ENCODE results near the gene CNIH2.

Gene CNIH2

GRCh38 chr11:66282468-66283455 lies 4.8 kb downstream of the CNIH2 start:
- CTCF ChIA-PET: interaction anchor here (0.6 to 2.9 kb wide), 9 partner anchors 8 to 681 kb away, joined by 3 to 9 read pairs (median 3); partner anchors contain the start of genes RAB1B, SLC29A2 and TMEM151A
- TF ChIP-seq ARNT (IDR thresholded peaks at IDR 0.05) (no peak), FOXA1 (IDR thresholded peaks at IDR 0.05) (no peak), L3MBTL2 (conservative IDR thresholded peaks at IDR 0.05) (no peak), TARDBP (IDR thresholded peaks at IDR 0.05) (no peak), SP1 (IDR thresholded peaks at IDR 0.05) (no peak), ZNF384 (IDR thresholded peaks at IDR 0.05) (no peak), NFRKB (IDR thresholded peaks at IDR 0.05) (no peak), BHLHE40 (IDR thresholded peaks at IDR 0.05; ENCODE audit: borderline replicate concordance) (no peak), CTBP1 (IDR thresholded peaks at IDR 0.05; ENCODE audit: borderline replicate concordance) (no peak), HDGF (IDR thresholded peaks at IDR 0.05; ENCODE audit: borderline replicate concordance) (no peak), LEF1 (IDR thresholded peaks at IDR 0.05; ENCODE audit: borderline replicate concordance) (no peak), FOXM1 (IDR thresholded peaks at IDR 0.05; ENCODE audit: borderline replicate concordance) (no peak), FOXK2 (IDR thresholded peaks at IDR 0.05) (no peak), ELF4 (IDR thresholded peaks at IDR 0.05) (no peak), SUZ12 (IDR thresholded peaks at IDR 0.05) (no peak), PKNOX1 (IDR thresholded peaks at IDR 0.05) (no peak)
- POLR2A ChIA-PET: interaction anchor here (1.0 to 1.6 kb wide), 2 partner anchors 10 to 15 kb away, joined by 3 to 5 read pairs; no protein-coding TSS in a partner anchor
- DNase-seq (ENCODE audit: extremely low spot score): peak; percentile 97

GRCh38 chr11:66283461-66284105 lies 5.6 kb downstream of the CNIH2 start:
- no peak for DNase-seq (ENCODE audit: extremely low spot score)
- TF ChIP-seq PKNOX1 (IDR thresholded peaks at IDR 0.05) (no peak), FOXM1 (IDR thresholded peaks at IDR 0.05; ENCODE audit: borderline replicate concordance) (no peak)
- POLR2A ChIA-PET: interaction anchor here (1.4 kb wide), 1 partner anchor 15 kb away, joined by 4 read pairs; the partner anchor contains the start of gene RAB1B
- CTCF ChIA-PET: interaction anchor here (0.9 to 2.9 kb wide), 5 partner anchors 7 to 88 kb away, joined by 3 to 9 read pairs (median 4); partner anchors contain the start of genes SLC29A2 and TMEM151A

GRCh38 chr11:66284526-66285078 lies 6.6 kb downstream of the CNIH2 start:
- no peak for DNase-seq (ENCODE audit: extremely low spot score)
- POLR2A ChIA-PET: interaction anchor here (1.4 kb wide), 1 partner anchor 16 kb away, joined by 4 read pairs; the partner anchor contains the start of gene RAB1B
- CTCF ChIA-PET: interaction anchor here (2.9 kb wide), 1 partner anchor 28 kb away, joined by 9 read pairs; no protein-coding TSS in a partner anchor
- TF ChIP-seq HDGF (IDR thresholded peaks at IDR 0.05; ENCODE audit: borderline replicate concordance) (no peak), ARNT (IDR thresholded peaks at IDR 0.05) (no peak), TARDBP (IDR thresholded peaks at IDR 0.05) (no peak), LEF1 (IDR thresholded peaks at IDR 0.05; ENCODE audit: borderline replicate concordance) (no peak), SUZ12 (IDR thresholded peaks at IDR 0.05) (no peak), CTBP1 (IDR thresholded peaks at IDR 0.05; ENCODE audit: borderline replicate concordance) (no peak), PKNOX1 (IDR thresholded peaks at IDR 0.05) (no peak), FOXK2 (IDR thresholded peaks at IDR 0.05) (no peak), BHLHE40 (IDR thresholded peaks at IDR 0.05; ENCODE audit: borderline replicate concordance) (no peak), L3MBTL2 (conservative IDR thresholded peaks at IDR 0.05) (no peak), ELF4 (IDR thresholded peaks at IDR 0.05) (no peak), FOXA1 (IDR thresholded peaks at IDR 0.05) (no peak), FOXM1 (IDR thresholded peaks at IDR 0.05; ENCODE audit: borderline replicate concordance) (no peak), ZNF384 (IDR thresholded peaks at IDR 0.05) (no peak), SP1 (IDR thresholded peaks at IDR 0.05) (no peak), NFRKB (IDR thresholded peaks at IDR 0.05) (no peak)

- ChIA-PET POLR2A (interaction anchor here (0.7 to 1.1 kb wide), 2 partner anchors 9 to 29 kb away, joined by 4 read pairs; no protein-coding TSS in a partner anchor), CTCF (interaction anchor here (0.6 kb wide), 2 partner anchors 40 to 131 kb away, joined by 3 to 4 read pairs; no protein-coding TSS in a partner anchor)
- no peak for DNase-seq (ENCODE audit: extremely low spot score)
- TF ChIP-seq CTBP1 (IDR thresholded peaks at IDR 0.05; ENCODE audit: borderline replicate concordance) (no peak), NFRKB (IDR thresholded peaks at IDR 0.05) (no peak), SP1 (IDR thresholded peaks at IDR 0.05) (no peak), LEF1 (IDR thresholded peaks at IDR 0.05; ENCODE audit: borderline replicate concordance) (no peak), ELF4 (IDR thresholded peaks at IDR 0.05) (no peak), HDGF (IDR thresholded peaks at IDR 0.05; ENCODE audit: borderline replicate concordance) (no peak), FOXA1 (IDR thresholded peaks at IDR 0.05) (no peak), FOXM1 (IDR thresholded peaks at IDR 0.05; ENCODE audit: borderline replicate concordance) (no peak), ZNF384 (IDR thresholded peaks at IDR 0.05) (no peak), L3MBTL2 (conservative IDR thresholded peaks at IDR 0.05) (no peak)
Measured at GRCh38 chr11:66285250-66285947, 7.4 kb downstream of the CNIH2 start.

Measured in HEK293T (cell line).